ENCODE data around the gene GPATCH2. TPM values are rescaled to one million over a fixed set of nuclear protein-coding genes. Genes with fewer than 3 reads are reported as not detected.
"Not testable (repeated sequence)": the region's sequence is repeated elsewhere in the genome, so short reads cannot be mapped to it uniquely, and the experiment has no call there.

GPATCH2 gene
- total and polyA plus RNA-seq, 11 donors: 2.3 to 8.5 (median 7.5) TPM

DNA sequence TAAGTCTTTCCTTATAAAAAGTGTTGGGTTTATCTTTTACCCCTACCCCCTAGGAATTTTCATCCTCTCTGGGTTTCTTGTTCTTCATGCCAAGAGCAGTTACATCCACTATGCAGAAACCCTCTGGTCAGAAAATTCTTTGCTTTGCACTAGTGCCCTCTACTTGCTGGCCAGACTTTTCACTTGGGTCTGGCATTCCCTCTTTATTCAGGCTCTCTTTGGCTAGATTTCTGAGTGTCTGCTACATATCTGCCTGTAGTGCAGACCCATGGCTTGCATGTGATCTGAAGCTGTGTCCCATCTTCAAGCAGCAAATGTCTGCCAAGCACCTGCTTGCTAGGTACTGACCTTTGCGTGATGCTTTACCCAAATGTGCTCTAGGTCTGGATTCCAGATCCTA is 237.0 kb downstream of the GPATCH2 start:
- peak in 1 of 4 donors; percentile 48 for ATAC-seq
- H3K4me3 ChIP-seq: no peak overlapping the region
- 24 to 52% (median 45%) methylated on average over 1 of the region's 1 CpG for WGBS, 4 donors
- intact Hi-C loops (cut with DNase I): loop anchor here in 1 of 10 donors (5.0 kb wide), 1 partner anchor 647 kb away; no protein-coding TSS in a partner anchor
- H3K4me1 ChIP-seq: no peaks in the 10 kb centered on the region
- no peaks in the 10 kb centered on the region for H3K36me3 ChIP-seq
- no peak for DNase-seq
- H3K27ac ChIP-seq: no peak overlapping the region
- H3K27me3 ChIP-seq: no peaks in the 10 kb centered on the region
- no peaks in the 10 kb centered on the region for H3K9me3 ChIP-seq
- TF ChIP-seq, protein P1, sequence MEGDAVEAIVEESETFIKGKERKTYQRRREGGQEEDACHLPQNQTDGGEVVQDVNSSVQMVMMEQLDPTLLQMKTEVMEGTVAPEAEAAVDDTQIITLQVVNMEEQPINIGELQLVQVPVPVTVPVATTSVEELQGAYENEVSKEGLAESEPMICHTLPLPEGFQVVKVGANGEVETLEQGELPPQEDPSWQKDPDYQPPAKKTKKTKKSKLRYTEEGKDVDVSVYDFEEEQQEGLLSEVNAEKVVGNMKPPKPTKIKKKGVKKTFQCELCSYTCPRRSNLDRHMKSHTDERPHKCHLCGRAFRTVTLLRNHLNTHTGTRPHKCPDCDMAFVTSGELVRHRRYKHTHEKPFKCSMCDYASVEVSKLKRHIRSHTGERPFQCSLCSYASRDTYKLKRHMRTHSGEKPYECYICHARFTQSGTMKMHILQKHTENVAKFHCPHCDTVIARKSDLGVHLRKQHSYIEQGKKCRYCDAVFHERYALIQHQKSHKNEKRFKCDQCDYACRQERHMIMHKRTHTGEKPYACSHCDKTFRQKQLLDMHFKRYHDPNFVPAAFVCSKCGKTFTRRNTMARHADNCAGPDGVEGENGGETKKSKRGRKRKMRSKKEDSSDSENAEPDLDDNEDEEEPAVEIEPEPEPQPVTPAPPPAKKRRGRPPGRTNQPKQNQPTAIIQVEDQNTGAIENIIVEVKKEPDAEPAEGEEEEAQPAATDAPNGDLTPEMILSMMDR (IDR thresholded peaks at IDR 0.05): peak in 6 of 12 donors; percentile 14 to 35 (median 26)
- TF ChIP-seq POLR2A (IDR thresholded peaks at IDR 0.05): no peak

DNA sequence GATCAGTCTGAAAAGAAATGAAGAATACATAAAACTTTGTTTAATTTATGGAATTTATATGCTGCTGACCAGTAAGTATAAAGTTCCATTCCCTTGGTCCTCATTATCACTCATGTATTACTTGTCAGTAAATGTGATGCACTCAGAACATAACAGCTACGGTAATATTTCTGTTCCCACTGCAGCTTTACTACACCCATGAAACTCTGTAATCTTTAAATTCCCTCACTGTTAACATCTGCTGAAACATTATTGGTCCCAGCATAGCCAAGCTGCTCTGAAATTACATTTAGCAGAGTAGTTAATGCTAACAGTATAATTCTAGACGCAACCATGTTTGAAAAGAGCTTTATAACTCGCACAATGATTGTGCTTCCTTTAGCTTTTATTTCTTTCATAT is 238.4 kb downstream of the GPATCH2 start:
- Histone ChIP-seq H3K27ac (no peak overlapping the region), H3K4me3 (no peak overlapping the region), H3K4me1 (no peaks in the 10 kb centered on the region), H3K9me3 (no peaks in the 10 kb centered on the region), H3K27me3 (no peaks in the 10 kb centered on the region), H3K36me3 (no peaks in the 10 kb centered on the region)
- intact Hi-C loops (cut with DNase I): loop anchor here in 1 of 10 donors (5.0 kb wide), 1 partner anchor 645 kb away; no protein-coding TSS in a partner anchor
- ATAC-seq (no peak), DNase-seq (no peak)
- 82 to 87% (median 83%) methylated on average over 3 of the region's 3 CpGs for WGBS, 4 donors
- no peak for TF ChIP-seq POLR2A (IDR thresholded peaks at IDR 0.05)
- TF ChIP-seq, protein P1 (IDR thresholded peaks at IDR 0.05): no peak

GRCh38 chr1:217389895-217390294 is 241.0 kb downstream of the GPATCH2 start:
- 77 to 81% (median 79%) methylated on average over 5 of the region's 5 CpGs for whole genome bisulfite sequencing, 4 donors
- H3K36me3 ChIP-seq: no peaks in the 10 kb centered on the region
- no peak overlapping the region for H3K27ac ChIP-seq
- no peak for ATAC-seq
- no peak for TF ChIP-seq POLR2A (IDR thresholded peaks at IDR 0.05)
- TF ChIP-seq, protein P1 (IDR thresholded peaks at IDR 0.05): no peak
- H3K9me3 ChIP-seq: no peaks in the 10 kb centered on the region
- no peaks in the 10 kb centered on the region for H3K27me3 ChIP-seq
- no peak overlapping the region for H3K4me3 ChIP-seq
- no peaks in the 10 kb centered on the region for H3K4me1 ChIP-seq
- DNase-seq: no peak
- intact Hi-C loops (cut with DNase I): loop anchor here in 2 of 10 donors (5.0 to 10.0 kb wide), 2 partner anchors 265 to 643 kb away; no protein-coding TSS in a partner anchor

DNA sequence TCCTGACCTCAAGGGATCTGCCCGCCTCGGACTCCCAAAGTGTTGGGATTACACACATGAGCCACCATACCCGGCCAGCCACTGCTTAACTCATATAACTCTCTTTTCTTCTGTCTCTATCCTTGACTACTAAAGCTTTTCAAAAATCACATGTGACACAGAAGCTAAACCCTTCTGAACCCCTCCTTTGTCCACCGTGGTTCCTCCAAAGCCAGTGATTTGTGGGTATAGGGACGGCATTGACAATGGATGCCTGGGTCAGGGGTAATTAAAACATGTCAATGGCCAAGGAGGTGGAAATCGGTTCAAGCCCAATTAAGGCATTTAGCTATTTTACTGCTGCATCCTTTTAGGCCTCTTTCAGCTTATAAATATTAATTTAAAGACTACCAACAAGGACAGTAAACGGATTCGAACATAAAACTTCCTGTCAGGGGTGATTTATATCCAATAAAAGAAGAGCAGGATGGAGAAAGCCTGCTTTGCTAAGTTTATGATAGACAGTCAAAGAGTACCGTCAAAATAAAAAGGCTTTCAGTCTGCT is 242.3 kb downstream of the GPATCH2 start:
- H3K36me3 ChIP-seq: no peaks in the 10 kb centered on the region
- H3K9me3 ChIP-seq: peaks cover 0 to 6% (median 0%) of the 10 kb centered on the region in 12 donors
- H3K4me3 ChIP-seq: no peak overlapping the region
- no peak for DNase-seq
- no peak overlapping the region for H3K27ac ChIP-seq
- no peaks in the 10 kb centered on the region for H3K27me3 ChIP-seq
- no peak for TF ChIP-seq POLR2A (IDR thresholded peaks at IDR 0.05)
- TF ChIP-seq, protein P1 (IDR thresholded peaks at IDR 0.05): no peak
- H3K4me1 ChIP-seq: no peaks in the 10 kb centered on the region
- WGBS, 4 donors: 78 to 84% (median 81%) methylated on average over 9 of the region's 9 CpGs
- intact Hi-C loops (cut with DNase I): loop anchor here in 1 of 10 donors (10.0 kb wide), 1 partner anchor 266 kb away; no protein-coding TSS in a partner anchor
- no peak for ATAC-seq

- H3K27ac ChIP-seq, H3K4me1 ChIP-seq, H3K4me3 ChIP-seq, DNase-seq, H3K27me3 ChIP-seq, H3K36me3 ChIP-seq, ATAC-seq: not testable (repeated sequence)
- peaks cover 0 to 23% (median 2%) of the 10 kb centered on the region in 12 donors for H3K9me3 ChIP-seq
- intact Hi-C loops (cut with DNase I): loop anchor here in 1 of 10 donors (10.0 kb wide), 1 partner anchor 273 kb away; no protein-coding TSS in a partner anchor
- 25 to 39% (median 35%) methylated on average over 2 of the region's 2 CpGs for WGBS, 4 donors
These were observed 249.1 kb downstream of the GPATCH2 start for GRCh38 chr1:217381773-217382172.

- H3K9me3 ChIP-seq: peaks cover 0 to 23% (median 2%) of the 10 kb centered on the region in 12 donors
- H3K36me3 ChIP-seq, ATAC-seq, H3K27ac ChIP-seq, DNase-seq, H3K27me3 ChIP-seq, H3K4me3 ChIP-seq, H3K4me1 ChIP-seq: not testable (repeated sequence)
- 70 to 91% (median 81%) methylated on average over 5 of the region's 5 CpGs for whole genome bisulfite sequencing, 4 donors
- intact Hi-C loops (cut with DNase I): loop anchor here in 1 of 10 donors (10.0 kb wide), 1 partner anchor 275 kb away; no protein-coding TSS in a partner anchor
These were observed 251.1 kb downstream of the GPATCH2 start for GRCh38 chr1:217379804-217380203.

Data from heart left ventricle (tissue), 16 donors.